Progenitor cell of endocrine pancreas (in vitro differentiated cells): ENCODE results near the gene VTI1B. TPM values are rescaled to one million over a fixed set of nuclear protein-coding genes. Genes with fewer than 3 reads are reported as not detected.
"Not testable (repeated sequence)": the region's sequence is repeated elsewhere in the genome, so short reads cannot be mapped to it uniquely, and the experiment has no call there.

Experiments used
- DNase-seq: peaks from one replicate; pipeline ENCODE4 v3.0.0; 2021; ENCODE audit warnings: low spot score; ENCODE audit not compliant: unreplicated experiment
- H3K27ac Mint-ChIP-seq: 2 replicates; pipeline ENCODE4 v1.8.0; 2021; ENCODE audit warnings: mild to moderate bottlenecking, moderate library complexity, mixed read lengths
- H3K27me3 Mint-ChIP-seq: 2 replicates; pipeline ENCODE4 v1.8.0; 2021; ENCODE audit warnings: mixed read lengths
- H3K36me3 Mint-ChIP-seq: 2 replicates; pipeline ENCODE4 v1.8.0; 2022; ENCODE audit warnings: mixed read lengths; ENCODE audit not compliant: insufficient read depth
- H3K4me1 Mint-ChIP-seq: 2 replicates; pipeline ENCODE4 v1.8.0; 2021; ENCODE audit warnings: low read depth, mixed read lengths
- H3K4me3 Mint-ChIP-seq: 2 replicates; pipeline ENCODE4 v1.8.0; 2021; ENCODE audit warnings: low read depth, mild to moderate bottlenecking, moderate library complexity, mixed read lengths
- H3K9me3 Mint-ChIP-seq: 2 replicates; pipeline ENCODE4 v1.8.0; 2021; ENCODE audit warnings: low read depth, mixed read lengths
- CTCF ChIP-seq: fragments of 200-600 bp; sonication (generic); IDR thresholded peaks from one replicate; pipeline ENCODE4 v1.5.0; 2021; ENCODE audit warnings: antibody characterized with exemption, mild to moderate bottlenecking; ENCODE audit not compliant: unreplicated experiment
- long read RNA-seq: library from polyadenylated mRNA; unstranded; transcript quantifications from one replicate; pipeline ENCODE4 v2.0.0, GENCODE V29; 2020
- total RNA-seq: library from RNA; stranded (reverse); gene quantifications from 2 replicates; pipeline ENCODE4 v1.2.1, GENCODE V29; 2021

Gene VTI1B, protein sequence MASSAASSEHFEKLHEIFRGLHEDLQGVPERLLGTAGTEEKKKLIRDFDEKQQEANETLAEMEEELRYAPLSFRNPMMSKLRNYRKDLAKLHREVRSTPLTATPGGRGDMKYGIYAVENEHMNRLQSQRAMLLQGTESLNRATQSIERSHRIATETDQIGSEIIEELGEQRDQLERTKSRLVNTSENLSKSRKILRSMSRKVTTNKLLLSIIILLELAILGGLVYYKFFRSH
- total RNA-seq = 88.5 and 99.0 TPM in 2 replicates
- long read RNA-seq, full-length matches to known transcripts = 36 of 48 reads
- long read RNA-seq, partial matches to known transcripts = 2 of 48 reads
- long read RNA-seq, other reads (novel, unspliced or antisense) = 10 of 48 reads

DNA sequence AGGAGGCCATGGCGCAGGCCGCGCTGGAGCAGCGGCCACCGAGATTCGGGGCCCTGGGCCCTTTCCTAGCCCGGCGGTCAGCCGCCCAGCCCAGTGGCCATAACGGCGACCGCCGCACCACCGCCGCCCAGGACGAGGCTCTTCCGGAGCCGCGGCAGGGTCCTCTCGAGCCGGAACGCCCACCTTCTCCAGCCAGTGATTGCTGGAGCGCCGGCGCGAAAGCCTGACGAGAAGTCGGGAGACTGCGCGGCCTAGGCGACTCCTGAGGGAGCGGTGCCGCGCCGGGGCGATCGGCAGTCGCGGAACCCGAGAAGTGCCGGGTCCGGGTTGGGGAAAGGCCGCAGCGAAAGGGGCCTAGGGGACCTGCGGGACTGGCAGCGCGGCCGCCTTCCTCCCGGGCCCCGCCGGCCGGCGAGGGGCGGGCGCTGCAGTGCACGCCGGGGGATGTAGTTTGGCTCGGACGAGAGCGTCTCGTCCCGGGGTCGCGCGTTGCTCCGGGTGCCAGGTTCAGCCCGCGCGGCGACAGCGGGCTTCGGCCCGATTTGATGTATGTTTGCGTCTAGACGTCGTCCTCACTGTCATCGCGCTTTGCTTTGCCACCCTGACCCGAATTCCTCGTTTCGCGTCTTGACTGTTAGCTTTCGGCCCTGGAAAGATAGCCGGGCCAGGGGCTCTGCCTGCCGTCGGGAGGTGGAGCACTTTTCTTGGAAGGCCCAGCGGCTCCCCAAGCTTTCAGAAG, at the start of gene VTI1B:
Gene VTI1B (minus strand): TSS at position 153 of the 739 bp plus-strand sequence. CDS start 143 bp downstream, at position 10.
- Mint-ChIP-seq H3K27ac (peak within 1 kb of the TSS; percentile 98), H3K9me3 (no peaks in the 10 kb centered on the region), H3K4me1 (peaks cover 18% of the 10 kb centered on the region), H3K27me3 (no peaks in the 10 kb centered on the region), H3K4me3 (peak within 1 kb of the TSS; percentile 85), H3K36me3 (peaks cover 11% of the 10 kb centered on the region)
- no peak for TF ChIP-seq CTCF
- peak; percentile 62 for DNase-seq

- Mint-ChIP-seq H3K9me3 (no peaks in the 10 kb centered on the region), H3K27me3 (no peaks in the 10 kb centered on the region), H3K36me3 (no peaks in the 10 kb centered on the region), H3K4me3 (no peak overlapping the region), H3K27ac (no peak overlapping the region), H3K4me1 (peaks cover 17% of the 10 kb centered on the region)
- TF ChIP-seq CTCF = no peak
- DNase-seq = no peak
Observed at GRCh38 chr14:67722293-67722692, 47.9 kb upstream of the VTI1B start.

- Mint-ChIP-seq H3K4me3 (no peak overlapping the region), H3K9me3 (no peaks in the 10 kb centered on the region), H3K4me1 (peaks cover 17% of the 10 kb centered on the region), H3K36me3 (no peaks in the 10 kb centered on the region), H3K27ac (no peak overlapping the region), H3K27me3 (no peaks in the 10 kb centered on the region)
- no peak for TF ChIP-seq CTCF
- no peak for DNase-seq
Observed at GRCh38 chr14:67721875-67722274, 47.4 kb upstream of the VTI1B start.

GRCh38 chr14:67719866-67720265, 45.4 kb upstream of the VTI1B start:
- no peaks in the 10 kb centered on the region for H3K27me3 Mint-ChIP-seq
- H3K27ac Mint-ChIP-seq = no peak overlapping the region
- no peaks in the 10 kb centered on the region for H3K36me3 Mint-ChIP-seq
- H3K9me3 Mint-ChIP-seq = no peaks in the 10 kb centered on the region
- H3K4me1 Mint-ChIP-seq = peaks cover 17% of the 10 kb centered on the region
- no peak for TF ChIP-seq CTCF
- no peak overlapping the region for H3K4me3 Mint-ChIP-seq
- no peak for DNase-seq

DNA sequence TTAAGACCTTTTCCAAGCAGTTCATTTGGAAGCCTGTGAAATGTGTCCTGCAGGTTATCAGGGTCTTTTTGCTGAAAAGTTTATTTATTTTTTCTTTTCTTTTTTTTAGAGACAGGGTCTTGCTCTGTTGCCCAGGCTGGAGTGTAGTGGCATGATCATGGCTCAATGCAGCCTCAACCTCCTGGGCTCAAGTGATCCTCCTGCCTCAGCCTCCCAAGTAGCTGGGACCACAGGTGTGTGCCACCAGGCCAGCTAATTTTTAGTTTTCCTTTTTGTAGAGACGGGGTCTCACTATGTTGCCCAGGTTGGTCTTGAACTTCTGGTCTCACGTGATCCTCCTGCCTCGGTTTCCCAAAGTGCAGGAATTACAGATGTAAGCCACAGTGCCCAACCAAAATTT, 45.0 kb upstream of the VTI1B start:
- H3K4me1 Mint-ChIP-seq = peaks cover 17% of the 10 kb centered on the region
- not testable (repeated sequence) for H3K36me3 Mint-ChIP-seq, H3K9me3 Mint-ChIP-seq, H3K27ac Mint-ChIP-seq, H3K4me3 Mint-ChIP-seq, DNase-seq, H3K27me3 Mint-ChIP-seq
